Neural cell (in vitro differentiated cells): ENCODE data around the gene ONECUT1. TPM values are rescaled to one million over a fixed set of nuclear protein-coding genes. Genes with fewer than 3 reads are reported as not detected.

Source experiments
- H2AFZ ChIP-seq: fragments of 200-600, 300-800 bp; sonication (generic), shearing (Covaris generic); 2 replicates; pipeline ENCODE4 v1.6.0; 2014; ENCODE audit warnings: low read depth, mild to moderate bottlenecking, antibody characterized with exemption, low read length, moderate library complexity
- H3F3A ChIP-seq: fragments of 200-600 bp; shearing (Covaris generic); 2 replicates; pipeline ENCODE4 v1.6.1; 2016; ENCODE audit warnings: mild to moderate bottlenecking, moderate library complexity, mixed read lengths, antibody characterized with exemption, low read length; ENCODE audit not compliant: insufficient read depth, poor library complexity, severe bottlenecking
- H3K27ac ChIP-seq: fragments of 200-600, 300-800 bp; sonication (generic), shearing (Covaris generic); 2 replicates; pipeline ENCODE4 v1.5.1; 2014; ENCODE audit warnings: mild to moderate bottlenecking, low read length, moderate library complexity
- H3K27me3 ChIP-seq: fragments of 300-800, 200-600 bp; sonication (generic), shearing (Covaris generic); 2 replicates; pipeline ENCODE4 v1.6.0; 2014; ENCODE audit warnings: mild to moderate bottlenecking, low read depth, low read length, moderate library complexity; ENCODE audit not compliant: insufficient read depth
- H3K36me3 ChIP-seq: fragments of 300-800, 200-600 bp; sonication (generic), shearing (Covaris generic); 2 replicates; pipeline ENCODE4 v1.5.1; 2014; ENCODE audit warnings: mild to moderate bottlenecking, antibody characterized with exemption, low read length, moderate library complexity; ENCODE audit not compliant: insufficient read depth
- H3K4me2 ChIP-seq: fragments of 300-800, 200-600 bp; sonication (generic), shearing (Covaris generic); 2 replicates; pipeline ENCODE4 v1.6.0; 2014; ENCODE audit warnings: mild to moderate bottlenecking, low read length
- H3K4me3 ChIP-seq: fragments of 300-800, 200-600 bp; sonication (generic), shearing (Covaris generic); 2 replicates; pipeline ENCODE4 v1.5.1; 2014; ENCODE audit warnings: mild to moderate bottlenecking, low read length, moderate library complexity
- H3K79me2 ChIP-seq: fragments of 200-600 bp; shearing (Covaris generic); replicated peaks from 2 replicates; pipeline ENCODE4 v1.6.0; 2014; ENCODE audit warnings: mild to moderate bottlenecking, low read length, moderate library complexity; ENCODE audit not compliant: insufficient read depth
- H3K9ac ChIP-seq: fragments of 300-800, 200-600 bp; sonication (generic), shearing (Covaris generic); 2 replicates; pipeline ENCODE4 v1.6.1; 2016; ENCODE audit warnings: mild to moderate bottlenecking, low read length, mixed read lengths
- H3K9me2 ChIP-seq: fragments of 200-600 bp; shearing (Covaris generic); 2 replicates; pipeline ENCODE4 v1.6.1; 2016; ENCODE audit warnings: mild to moderate bottlenecking, low read length, mixed read lengths; ENCODE audit not compliant: insufficient read depth
- H3K9me3 ChIP-seq: fragments of 200-600, 300-800 bp; sonication (generic), shearing (Covaris generic); 2 replicates; pipeline ENCODE4 v1.6.1; 2016; ENCODE audit warnings: mild to moderate bottlenecking, mixed run types, low read length, moderate library complexity, mixed read lengths
- H4K20me1 ChIP-seq: fragments of 200-600 bp; shearing (Covaris generic); 2 replicates; pipeline ENCODE4 v1.6.1; 2016; ENCODE audit warnings: mild to moderate bottlenecking, mixed run types; ENCODE audit not compliant: insufficient read depth
- EP300 ChIP-seq: fragments of 450-650 bp; conservative IDR thresholded peaks from 2 replicates; pipeline ENCODE4 v1.6.1; 2014; ENCODE audit warnings: antibody characterized with exemption, mild to moderate bottlenecking, moderate library complexity; ENCODE audit not compliant: poor library complexity, severe bottlenecking
- EZH2 ChIP-seq: fragments of 200-600, 300-800 bp; shearing (Covaris generic), sonication (generic); IDR thresholded peaks from 2 replicates; pipeline ENCODE4 v1.6.1; 2014; ENCODE audit warnings: antibody characterized with exemption, low read length, borderline replicate concordance, mild to moderate bottlenecking; ENCODE audit not compliant: insufficient read depth, poor library complexity, severe bottlenecking
- MXI1 ChIP-seq: fragments of 450-650 bp; conservative IDR thresholded peaks from 2 replicates; pipeline ENCODE4 v1.6.1; 2014; ENCODE audit warnings: antibody characterized with exemption, mild to moderate bottlenecking; ENCODE audit not compliant: poor library complexity, severe bottlenecking
- RAD21 ChIP-seq: fragments of 450-650 bp; conservative IDR thresholded peaks from 2 replicates; pipeline ENCODE4 v1.6.1; 2014; ENCODE audit warnings: antibody characterized with exemption, mild to moderate bottlenecking, moderate library complexity
- SMC3 ChIP-seq: fragments of 450-650 bp; conservative IDR thresholded peaks from 2 replicates; pipeline ENCODE4 v1.6.1; 2014; ENCODE audit warnings: antibody characterized with exemption, mild to moderate bottlenecking, moderate library complexity; ENCODE audit not compliant: poor library complexity
- TAF1 ChIP-seq: IDR thresholded peaks from 2 replicates; pipeline ENCODE4 v1.6.1; 2012; ENCODE audit warnings: low read depth
- polyA plus RNA-seq: library from polyadenylated mRNA; depleted of rRNA; stranded (reverse); fragments of >200 nt; gene quantifications from 2 replicates; pipeline ENCODE4 v1.2.3, GENCODE V29; 2014
- TF ChIP-seq, protein P1 (sequence below): IDR thresholded peaks from 2 replicates; pipeline ENCODE4 v1.6.1; 2012; ENCODE audit warnings: borderline replicate concordance
- TF ChIP-seq, protein P2 (sequence below): fragments of 450-650 bp; IDR thresholded peaks from 2 replicates; pipeline ENCODE4 v1.5.1; 2014; ENCODE audit warnings: antibody characterized with exemption, mild to moderate bottlenecking, moderate library complexity; ENCODE audit not compliant: poor library complexity, severe bottlenecking

Gene ONECUT1
- polyA plus RNA-seq, 1 donor from 2014 or later, result 1.2 TPM

DNA sequence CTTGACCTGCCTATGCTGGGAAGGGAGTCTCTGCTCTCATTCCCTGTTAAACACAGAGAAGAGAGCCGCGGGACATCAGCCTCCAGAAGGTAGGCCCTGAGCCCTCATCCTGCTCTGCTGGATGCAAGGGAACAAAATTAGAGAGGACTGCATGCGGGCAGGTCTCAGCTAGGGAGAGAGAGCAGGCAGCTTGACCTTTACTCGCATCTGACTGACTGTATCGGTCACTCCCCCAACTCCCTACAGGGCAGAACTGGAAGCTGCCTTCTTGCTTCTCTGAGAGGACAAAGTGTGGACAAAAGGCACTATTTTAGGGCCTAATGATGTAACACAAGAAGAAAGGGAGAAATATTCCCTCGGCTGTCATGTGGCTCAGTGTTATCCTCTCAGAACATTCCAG is 72.2 kb downstream of the ONECUT1 start:
- H3K4me2 ChIP-seq, result no peak overlapping the region
- no peaks in the 10 kb centered on the region for H3K36me3 ChIP-seq
- no peaks in the 10 kb centered on the region for H3K9me3 ChIP-seq
- H3K27me3 ChIP-seq, result no peaks in the 10 kb centered on the region
- H3K4me3 ChIP-seq, result no peak overlapping the region
- no peaks in the 10 kb centered on the region for H3F3A ChIP-seq
- TF ChIP-seq EP300, result no peak
- TF ChIP-seq, protein P1, sequence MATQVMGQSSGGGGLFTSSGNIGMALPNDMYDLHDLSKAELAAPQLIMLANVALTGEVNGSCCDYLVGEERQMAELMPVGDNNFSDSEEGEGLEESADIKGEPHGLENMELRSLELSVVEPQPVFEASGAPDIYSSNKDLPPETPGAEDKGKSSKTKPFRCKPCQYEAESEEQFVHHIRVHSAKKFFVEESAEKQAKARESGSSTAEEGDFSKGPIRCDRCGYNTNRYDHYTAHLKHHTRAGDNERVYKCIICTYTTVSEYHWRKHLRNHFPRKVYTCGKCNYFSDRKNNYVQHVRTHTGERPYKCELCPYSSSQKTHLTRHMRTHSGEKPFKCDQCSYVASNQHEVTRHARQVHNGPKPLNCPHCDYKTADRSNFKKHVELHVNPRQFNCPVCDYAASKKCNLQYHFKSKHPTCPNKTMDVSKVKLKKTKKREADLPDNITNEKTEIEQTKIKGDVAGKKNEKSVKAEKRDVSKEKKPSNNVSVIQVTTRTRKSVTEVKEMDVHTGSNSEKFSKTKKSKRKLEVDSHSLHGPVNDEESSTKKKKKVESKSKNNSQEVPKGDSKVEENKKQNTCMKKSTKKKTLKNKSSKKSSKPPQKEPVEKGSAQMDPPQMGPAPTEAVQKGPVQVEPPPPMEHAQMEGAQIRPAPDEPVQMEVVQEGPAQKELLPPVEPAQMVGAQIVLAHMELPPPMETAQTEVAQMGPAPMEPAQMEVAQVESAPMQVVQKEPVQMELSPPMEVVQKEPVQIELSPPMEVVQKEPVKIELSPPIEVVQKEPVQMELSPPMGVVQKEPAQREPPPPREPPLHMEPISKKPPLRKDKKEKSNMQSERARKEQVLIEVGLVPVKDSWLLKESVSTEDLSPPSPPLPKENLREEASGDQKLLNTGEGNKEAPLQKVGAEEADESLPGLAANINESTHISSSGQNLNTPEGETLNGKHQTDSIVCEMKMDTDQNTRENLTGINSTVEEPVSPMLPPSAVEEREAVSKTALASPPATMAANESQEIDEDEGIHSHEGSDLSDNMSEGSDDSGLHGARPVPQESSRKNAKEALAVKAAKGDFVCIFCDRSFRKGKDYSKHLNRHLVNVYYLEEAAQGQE, result no peak
- TF ChIP-seq, protein P2, sequence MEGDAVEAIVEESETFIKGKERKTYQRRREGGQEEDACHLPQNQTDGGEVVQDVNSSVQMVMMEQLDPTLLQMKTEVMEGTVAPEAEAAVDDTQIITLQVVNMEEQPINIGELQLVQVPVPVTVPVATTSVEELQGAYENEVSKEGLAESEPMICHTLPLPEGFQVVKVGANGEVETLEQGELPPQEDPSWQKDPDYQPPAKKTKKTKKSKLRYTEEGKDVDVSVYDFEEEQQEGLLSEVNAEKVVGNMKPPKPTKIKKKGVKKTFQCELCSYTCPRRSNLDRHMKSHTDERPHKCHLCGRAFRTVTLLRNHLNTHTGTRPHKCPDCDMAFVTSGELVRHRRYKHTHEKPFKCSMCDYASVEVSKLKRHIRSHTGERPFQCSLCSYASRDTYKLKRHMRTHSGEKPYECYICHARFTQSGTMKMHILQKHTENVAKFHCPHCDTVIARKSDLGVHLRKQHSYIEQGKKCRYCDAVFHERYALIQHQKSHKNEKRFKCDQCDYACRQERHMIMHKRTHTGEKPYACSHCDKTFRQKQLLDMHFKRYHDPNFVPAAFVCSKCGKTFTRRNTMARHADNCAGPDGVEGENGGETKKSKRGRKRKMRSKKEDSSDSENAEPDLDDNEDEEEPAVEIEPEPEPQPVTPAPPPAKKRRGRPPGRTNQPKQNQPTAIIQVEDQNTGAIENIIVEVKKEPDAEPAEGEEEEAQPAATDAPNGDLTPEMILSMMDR, result no peak
- TF ChIP-seq MXI1, result no peak
- no peak for TF ChIP-seq TAF1
- H3K9ac ChIP-seq, result no peak overlapping the region
- no peaks in the 10 kb centered on the region for H4K20me1 ChIP-seq
- no peak overlapping the region for H3K27ac ChIP-seq
- no peak overlapping the region for H2AFZ ChIP-seq
- H3K9me2 ChIP-seq, result no peaks in the 10 kb centered on the region
- no peaks in the 10 kb centered on the region for H3K79me2 ChIP-seq

DNA sequence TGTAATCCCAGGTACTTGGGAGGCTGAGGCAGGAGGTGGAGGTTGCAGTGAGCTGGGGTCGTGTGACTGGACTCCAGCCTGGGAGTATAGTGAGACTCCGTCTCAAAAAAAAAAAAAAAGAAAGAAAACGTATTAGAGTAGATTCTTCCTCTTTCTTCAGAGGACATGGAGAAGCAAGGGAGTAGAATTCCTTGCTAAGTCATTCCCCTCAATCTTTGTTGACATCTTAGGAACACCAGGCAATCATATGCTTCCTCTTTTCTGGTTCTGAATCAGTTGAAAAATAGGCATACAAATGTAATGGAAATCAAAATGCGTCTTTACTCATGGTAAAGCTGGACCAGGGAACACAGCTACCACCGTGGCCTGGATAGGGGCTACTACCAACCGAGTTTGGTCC is 72.7 kb downstream of the ONECUT1 start:
- Histone ChIP-seq H3K4me2 (no peak overlapping the region), H3K4me3 (no peak overlapping the region), H3K9me2 (no peaks in the 10 kb centered on the region), H3K27ac (no peak overlapping the region), H3K9ac (no peak overlapping the region), H3K36me3 (no peaks in the 10 kb centered on the region), H3K27me3 (no peaks in the 10 kb centered on the region), H3K79me2 (no peaks in the 10 kb centered on the region), H2AFZ (no peak overlapping the region), H3F3A (no peaks in the 10 kb centered on the region), H3K9me3 (no peaks in the 10 kb centered on the region), H4K20me1 (no peaks in the 10 kb centered on the region)
- TF ChIP-seq RAD21 (no peak), EP300 (no peak), MXI1 (no peak), TAF1 (no peak), EZH2 (no peak), SMC3 (no peak)
- TF ChIP-seq, protein P2, result no peak
- TF ChIP-seq, protein P1, result no peak
